GM19043 (cell line): Measurements from ENCODE around the gene CMTM4.
"Not testable (repeated sequence)": the region's sequence is repeated elsewhere in the genome, so short reads cannot be mapped to it uniquely, and the experiment has no call there.

Source experiments
- ATAC-seq: cut with Tn5 transposase; IDR thresholded peaks from one replicate; pipeline ENCODE4 v1.9.1; 2021; ENCODE audit warnings: low read depth; ENCODE audit not compliant: unreplicated experiment

CMTM4 gene

DNA sequence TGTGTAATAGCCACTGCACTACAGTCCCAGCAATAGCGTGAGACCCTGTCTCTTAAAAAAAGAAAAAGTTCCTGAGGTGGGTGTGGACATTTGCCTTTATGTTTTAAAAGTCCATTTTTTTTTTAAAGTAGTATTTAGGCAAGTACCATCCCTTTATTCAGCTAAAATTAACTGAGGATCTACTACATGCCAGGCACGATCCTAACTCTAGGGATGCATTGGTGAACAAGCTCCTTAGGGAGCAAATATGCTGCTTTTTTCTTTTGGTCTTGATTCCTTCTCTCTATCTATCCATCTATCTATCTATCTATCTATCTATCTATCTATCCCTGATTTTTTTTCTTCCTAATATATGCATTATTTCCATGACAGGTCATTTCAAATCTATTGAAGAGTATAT is 47.4 kb downstream of the CMTM4 start:
- no peak for ATAC-seq

DNA sequence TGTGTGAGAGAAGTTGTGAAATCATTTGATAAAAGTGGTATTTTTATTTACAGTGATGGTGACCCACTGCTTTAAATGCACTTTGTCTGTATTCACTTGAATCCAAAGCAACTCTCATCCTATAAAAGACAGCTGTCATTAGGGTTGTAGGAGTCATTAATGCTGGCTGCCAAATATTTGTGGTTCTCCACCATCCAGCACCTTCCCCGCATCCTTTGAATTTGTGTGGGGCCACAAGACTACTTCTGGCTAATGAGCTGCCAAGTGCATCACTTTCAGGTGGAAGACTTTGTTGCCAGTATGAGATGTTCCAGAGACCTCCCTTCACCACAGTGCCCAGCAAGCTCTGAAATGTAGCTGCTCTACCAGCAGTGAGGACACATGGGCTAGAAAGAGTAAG is 48.7 kb downstream of the CMTM4 start:
- ATAC-seq, result no peak

DNA sequence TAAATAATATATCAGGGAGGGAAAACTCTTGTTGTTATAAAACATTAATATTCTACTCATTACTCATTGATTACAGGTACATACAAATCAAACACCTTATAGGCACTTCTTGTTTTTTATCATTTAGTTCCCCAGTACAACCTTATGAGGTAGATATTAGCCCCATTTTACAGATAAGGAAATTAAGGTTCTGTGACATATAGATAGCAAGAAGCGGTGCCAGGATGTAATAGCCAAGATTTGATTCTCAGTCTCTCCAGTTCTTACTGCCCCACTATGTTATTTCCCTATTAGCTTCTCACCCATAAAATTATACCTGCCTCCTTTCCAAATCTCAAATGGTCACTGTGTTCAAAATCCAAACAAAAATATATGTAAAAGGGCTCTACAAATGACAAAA is 55.2 kb downstream of the CMTM4 start:
- no peak for ATAC-seq

DNA sequence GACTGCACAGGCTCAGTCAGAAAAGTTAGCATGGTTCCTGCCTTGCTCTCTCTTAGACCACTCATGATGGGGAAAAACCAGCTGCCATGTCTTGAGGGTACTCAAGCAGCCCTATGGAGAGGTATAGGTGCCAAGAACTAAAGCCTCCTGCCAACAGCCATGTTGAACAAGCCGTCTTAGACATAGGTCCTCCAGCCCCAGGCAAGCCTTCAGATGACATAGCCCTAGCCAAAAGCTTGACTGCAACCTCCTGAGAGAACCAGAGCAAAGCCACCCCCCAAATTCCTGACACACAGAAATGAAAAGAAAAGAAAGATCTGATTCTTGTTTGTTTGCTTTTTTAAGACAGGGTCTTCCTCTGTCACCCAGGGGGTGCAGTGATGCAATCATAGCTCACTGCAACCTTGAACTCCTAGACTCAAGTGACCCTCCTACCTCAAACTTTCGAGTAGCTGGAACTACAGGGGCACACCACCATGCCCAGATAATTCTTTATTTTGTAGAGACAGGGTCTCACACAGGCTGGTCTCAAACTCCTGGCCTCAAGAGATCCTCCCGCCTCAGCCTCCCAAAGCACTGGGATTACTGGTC is 55.7 kb downstream of the CMTM4 start:
- no peak for ATAC-seq

DNA sequence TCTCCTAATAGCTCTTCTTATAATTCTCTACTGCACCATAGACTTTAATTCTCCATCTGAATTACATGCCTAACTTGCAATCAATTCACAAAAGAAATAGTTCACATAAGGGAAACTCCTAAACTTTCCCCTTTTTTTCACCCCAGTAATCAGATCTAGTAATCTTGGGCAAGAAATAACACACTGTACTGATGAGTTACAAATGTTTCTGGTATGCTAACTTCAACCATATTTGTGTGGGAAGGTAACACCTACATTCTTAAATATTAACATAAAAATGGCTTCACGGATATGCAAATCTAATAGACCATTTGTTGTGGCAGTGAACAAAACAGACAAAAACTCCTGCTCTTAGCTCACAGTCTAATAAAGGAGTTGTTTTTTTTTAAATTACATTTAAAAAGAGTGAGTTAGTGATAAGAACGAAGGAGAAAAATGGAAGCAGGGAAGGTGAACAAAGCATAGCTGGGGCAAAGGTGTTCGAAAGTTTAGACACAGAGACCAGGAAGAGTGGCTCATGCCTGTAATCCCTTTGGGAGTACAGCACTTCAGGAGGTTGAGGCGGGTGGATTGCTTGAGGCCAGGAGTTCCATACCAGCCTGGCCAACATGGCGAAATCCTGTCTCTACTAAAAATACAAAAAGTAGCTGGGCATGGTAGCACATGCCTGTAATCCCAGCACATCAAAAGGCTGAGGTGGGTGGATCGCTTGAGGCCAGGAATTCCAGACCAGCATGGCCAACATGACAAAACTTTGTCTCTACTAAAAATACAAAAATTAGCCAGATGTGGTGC is 57.3 kb downstream of the CMTM4 start:
- no peak for ATAC-seq

DNA sequence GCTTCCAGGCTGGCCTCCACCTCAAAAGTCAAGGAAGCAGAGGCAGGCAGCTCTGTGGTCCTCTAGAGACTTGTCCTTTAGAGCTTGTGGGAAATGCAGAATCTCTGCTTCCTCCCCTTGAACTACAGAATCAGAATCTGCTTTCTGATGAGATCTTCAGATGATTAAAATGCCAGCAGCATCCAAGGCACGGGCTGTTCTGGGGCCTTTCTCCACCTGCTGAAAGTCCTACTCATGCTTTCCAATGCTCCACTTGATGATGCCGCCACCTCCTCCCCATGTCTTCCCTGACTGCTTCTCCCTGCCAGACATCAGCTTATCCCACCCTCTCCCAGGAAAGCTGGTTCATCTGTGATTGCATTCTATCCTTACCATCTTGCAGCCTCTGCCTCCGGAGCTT is 58.7 kb downstream of the CMTM4 start:
- ATAC-seq, result no peak

DNA sequence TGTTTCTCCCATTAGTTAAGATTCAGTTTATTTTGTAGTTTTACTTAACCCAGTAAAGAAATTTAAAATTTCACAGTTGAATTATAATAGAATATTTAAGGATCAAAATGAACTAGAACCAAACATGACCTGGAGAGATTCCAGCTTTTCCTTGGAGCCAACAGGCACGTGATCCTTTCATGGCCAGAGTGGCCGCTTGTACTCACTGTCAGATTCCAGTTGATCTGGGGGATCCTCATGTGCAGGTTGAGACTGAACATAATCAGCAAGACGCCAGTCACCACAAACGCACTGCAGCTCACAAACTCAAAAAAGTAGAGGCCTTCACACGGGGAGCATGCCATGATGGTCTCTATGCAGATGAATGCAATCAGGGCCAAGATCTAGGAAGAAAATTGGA is 60.3 kb downstream of the CMTM4 start:
- no peak for ATAC-seq

DNA sequence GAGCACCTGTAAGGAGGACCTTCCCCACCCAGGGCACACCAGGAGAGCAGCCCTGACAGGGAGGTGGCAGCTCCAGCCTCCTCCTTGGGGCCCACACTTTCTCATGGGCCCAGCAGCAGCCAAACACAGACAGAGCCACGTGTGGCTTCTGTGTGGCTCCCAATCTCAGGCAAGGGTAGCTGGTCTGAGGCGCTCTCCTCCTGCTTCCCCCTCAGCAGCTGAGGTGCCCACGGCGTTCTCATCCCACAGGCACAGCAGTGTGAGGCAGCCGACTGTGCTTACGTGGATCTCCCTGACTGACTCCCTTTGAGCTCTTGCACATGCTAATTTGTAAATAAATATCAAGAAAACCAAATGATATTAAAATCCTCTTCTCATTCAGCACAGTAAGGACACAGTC is 61.1 kb downstream of the CMTM4 start:
- no peak for ATAC-seq

DNA sequence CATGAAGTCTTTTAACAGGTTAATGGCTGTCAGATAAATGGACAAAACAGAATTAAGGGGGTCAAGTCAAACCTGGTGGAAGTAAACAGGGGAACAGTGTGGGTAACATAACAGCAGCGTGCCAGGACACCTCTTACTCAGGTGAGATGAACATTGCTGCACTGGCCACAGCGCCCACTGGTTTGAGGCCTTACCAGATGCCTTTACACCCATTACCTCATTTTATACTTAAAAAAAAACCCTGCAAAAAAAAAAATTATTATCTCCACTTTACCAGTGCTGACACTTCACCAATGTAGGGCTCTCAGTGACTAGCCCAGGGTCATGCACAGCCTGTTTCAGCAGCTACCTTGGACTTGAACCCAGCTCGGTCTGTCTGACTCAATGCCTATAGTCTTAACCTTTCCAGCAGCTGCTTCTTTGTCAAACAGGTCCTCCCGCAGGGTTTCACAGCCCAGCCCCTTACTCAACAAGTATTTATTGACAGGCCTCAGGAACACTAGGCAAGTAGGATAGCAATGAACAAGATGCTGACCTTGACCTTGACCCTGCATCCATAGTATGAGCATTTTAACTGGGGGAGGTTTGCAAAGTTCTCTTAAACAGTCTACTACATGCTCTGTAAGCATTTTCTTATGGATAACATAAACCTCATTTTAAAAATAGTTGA is 61.9 kb downstream of the CMTM4 start:
- ATAC-seq, result no peak

DNA sequence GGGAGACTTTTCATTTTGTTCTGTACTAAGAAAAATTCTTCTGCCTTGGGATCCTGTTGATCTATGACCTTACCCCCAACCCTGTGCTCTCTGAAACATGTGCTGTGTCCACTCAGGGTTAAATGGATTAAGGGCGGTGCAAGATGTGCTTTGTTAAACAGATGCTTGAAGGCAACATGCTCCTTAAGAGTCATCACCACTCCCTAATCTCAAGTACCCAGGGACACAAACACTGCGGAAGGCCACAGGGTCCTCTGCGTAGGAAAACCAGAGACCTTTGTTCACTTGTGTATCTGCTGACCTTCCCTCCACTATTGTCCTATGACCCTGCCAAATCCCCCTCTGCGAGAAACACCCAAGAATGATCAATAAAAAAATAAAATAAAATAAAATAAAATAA is 65.0 kb downstream of the CMTM4 start:
- ATAC-seq, result not testable (repeated sequence)

DNA sequence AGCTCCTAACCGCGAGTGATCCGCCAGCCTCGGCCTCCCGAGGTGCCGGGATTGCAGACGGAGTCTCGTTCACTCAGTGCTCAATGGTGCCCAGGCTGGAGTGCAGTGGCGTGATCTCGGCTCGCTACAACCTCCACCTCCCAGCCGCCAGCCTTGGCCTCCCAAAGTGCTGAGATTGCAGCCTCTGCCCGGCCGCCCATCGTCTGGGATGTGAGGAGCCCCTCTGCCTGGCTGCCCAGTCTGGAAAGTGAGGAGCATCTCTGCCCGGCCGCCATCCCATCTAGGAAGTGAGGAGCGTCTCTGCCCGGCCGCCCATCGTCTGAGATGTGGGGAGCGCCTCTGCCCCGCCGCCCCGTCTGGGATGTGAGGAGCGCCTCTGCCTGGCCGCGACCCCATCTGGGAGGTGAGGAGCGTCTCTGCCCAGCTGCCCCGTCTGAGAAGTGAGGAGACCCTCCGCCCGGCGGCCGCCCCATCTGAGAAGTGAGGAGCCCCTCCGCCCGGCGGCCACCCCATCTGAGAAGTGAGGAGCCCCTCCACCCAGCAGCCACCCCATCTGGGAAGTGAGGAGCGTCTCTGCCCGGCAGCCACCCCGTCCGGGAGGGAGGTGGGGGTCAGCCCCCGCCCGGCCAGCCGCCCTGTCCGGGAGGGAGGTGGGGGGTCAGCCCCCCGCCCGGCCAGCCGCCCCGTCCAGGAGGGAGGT is 65.8 kb downstream of the CMTM4 start:
- not testable (repeated sequence) for ATAC-seq

DNA sequence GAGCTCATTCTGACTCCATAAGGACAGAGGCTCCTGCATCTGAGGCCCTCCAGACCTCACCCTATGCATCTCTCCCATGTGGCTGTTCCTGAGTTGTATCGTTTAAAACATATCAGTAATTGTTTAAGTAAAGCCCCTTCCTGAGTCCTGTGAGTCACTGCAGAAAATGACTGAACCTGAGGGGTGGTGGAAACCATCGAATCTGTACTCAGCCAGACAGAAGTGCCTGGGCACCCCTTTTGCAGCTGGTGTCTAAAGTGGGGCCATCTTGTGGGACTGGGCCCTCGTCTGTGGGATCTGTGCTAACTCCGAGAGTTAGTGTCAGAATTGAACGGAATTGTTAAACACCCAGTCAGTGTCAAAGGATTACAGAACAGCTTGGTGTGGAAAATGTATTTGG is 66.7 kb downstream of the CMTM4 start:
- no peak for ATAC-seq

DNA sequence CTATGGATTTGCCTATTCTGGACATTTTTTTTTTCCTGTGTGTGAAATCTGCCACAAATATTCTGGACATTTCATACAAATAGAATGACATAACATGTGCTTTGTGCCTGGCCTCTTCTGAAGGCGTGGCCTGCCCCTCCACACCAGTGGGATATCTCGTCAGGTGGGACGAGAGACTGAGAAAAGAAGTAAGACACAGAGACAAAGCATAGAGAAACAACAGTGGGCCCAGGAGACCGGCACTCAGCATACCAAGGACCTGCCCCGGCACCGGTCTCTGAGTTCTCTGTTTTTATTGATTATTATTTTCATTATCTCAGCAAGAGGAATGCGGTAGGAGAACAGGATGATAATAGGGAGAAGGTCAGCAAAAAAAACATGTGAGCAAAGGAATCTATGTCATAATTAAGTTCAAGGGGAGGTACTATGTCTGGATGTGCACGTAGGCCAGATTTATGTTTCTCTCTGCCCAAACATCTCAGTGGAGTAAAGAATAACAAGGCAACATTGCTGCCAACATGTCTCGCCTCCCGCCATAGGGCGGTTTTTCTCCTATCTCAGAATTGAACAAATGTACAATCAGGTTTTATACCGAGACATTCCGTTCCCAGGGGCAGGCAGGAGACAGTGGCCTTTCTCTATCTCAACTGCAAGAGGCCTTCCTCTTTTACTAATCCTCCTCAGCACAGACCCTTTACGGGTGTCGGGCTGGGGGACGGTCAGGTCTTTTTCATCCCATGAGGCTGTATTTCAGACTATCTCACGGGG is 68.7 kb downstream of the CMTM4 start:
- ATAC-seq, result not testable (repeated sequence)

DNA sequence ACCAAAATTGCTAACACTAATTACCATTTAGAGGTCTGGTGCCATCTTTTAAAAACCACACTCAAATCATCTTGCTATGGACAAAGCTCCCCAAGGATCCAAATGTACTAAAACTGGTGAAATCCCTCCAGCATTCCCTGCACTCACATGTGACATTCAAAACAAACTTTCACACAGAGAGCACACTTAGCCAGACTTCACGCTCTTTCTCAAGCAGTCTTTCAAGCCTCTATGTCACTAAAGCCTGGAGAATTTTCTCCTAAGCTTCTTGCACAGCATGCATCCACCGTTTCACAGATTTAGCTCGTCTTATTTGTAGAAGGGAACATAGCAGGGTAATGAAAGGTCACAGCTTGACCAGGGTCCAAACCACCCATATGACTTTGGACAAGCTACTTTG is 72.8 kb downstream of the CMTM4 start:
- ATAC-seq, result no peak

DNA sequence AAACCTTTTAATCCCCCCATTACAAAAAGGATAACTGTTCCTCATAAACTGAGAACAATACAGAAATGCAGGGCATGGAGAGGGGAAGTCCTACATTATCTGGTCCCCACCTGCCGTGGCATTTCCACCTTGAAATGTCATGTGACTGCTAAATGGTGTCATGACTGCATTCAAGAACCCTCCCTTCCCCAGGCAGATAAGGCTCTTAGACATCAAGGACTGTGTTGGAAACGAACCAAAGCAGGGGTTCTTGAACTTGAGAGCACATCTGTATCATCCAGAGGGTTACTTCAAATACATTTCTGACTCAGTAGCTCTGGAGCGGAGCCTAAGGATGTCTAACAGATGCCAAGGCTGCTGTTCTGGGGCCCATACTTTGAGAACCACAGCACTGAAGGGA is 73.7 kb downstream of the CMTM4 start:
- no peak for ATAC-seq

DNA sequence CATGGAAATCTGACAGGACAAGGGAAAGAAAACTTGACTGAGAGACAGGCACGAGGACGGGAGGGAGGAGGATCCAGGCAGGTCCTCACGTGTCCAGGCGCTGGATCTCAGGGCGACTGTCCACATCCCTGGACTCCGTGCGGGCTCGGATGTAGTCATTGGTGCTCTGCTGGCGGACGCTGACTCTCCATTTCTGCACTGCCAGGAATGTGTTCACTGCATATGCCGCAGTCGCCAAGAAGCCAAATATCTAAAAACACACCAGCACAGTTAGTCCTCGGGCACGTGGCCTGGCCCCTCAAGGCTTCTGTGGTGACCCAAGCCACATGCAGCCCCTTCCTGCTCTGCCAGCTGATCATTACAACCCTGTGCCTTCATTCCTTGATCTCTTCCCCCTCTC is 74.6 kb downstream of the CMTM4 start:
- no peak for ATAC-seq

DNA sequence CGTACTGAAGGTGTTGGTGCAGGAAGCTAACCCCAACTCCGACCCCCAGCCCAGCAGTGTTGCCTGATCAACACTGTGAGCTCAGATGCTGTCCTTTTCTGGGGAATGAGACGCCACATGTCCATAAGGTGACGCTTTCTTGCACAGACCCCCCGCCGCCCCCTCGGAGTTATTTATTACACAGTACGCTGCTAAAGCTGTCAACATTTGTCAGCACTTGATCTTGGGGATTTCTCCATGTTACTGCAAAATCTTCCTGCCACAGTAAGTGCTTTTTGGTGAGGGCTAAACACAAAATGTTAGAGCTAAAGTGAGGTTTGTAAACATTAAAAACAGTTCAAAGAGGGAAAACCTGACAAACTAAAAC is 76.1 kb downstream of the CMTM4 start:
- ATAC-seq, result no peak

DNA sequence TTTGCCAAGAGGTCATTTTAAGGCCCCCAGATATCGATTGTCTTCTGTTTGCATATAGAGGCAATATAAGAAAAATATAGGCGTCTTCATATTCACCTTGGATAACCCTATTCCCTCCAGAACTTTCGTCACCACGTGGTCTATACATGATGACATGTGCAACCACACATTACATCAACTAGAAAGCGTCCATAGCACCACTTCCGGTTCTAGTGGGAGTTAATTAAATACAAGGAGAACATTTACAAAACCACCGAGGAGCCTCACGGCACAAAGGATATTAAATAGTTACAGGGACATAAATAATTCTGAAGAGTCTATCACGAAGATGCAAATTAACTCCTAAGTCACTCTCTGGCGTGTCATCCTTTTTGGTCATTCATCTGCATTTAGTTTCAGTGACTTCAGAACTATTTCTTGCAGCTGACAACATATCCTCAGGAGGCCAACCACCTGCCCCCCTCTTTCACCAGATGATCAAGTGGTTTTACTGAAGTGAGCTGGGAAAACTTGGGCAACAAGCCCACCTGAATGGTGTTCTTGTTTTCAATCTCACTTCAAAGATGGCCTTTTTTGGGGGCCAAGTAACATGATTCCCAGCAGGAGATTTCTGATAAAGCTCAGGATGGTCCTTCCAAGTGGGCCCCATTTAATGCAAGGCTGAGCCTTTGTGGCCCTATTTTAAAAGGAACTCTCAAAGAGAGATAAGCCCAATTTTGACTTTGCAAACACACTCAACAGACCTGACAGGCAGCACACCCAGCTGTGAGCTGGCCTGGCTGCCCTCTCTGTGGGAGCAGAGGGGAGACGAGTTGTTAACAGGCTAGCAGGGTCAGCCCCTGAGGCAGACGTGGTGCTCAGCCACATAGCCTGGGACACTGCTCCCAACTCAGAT is 76.8 kb downstream of the CMTM4 start:
- ATAC-seq, result no peak

DNA sequence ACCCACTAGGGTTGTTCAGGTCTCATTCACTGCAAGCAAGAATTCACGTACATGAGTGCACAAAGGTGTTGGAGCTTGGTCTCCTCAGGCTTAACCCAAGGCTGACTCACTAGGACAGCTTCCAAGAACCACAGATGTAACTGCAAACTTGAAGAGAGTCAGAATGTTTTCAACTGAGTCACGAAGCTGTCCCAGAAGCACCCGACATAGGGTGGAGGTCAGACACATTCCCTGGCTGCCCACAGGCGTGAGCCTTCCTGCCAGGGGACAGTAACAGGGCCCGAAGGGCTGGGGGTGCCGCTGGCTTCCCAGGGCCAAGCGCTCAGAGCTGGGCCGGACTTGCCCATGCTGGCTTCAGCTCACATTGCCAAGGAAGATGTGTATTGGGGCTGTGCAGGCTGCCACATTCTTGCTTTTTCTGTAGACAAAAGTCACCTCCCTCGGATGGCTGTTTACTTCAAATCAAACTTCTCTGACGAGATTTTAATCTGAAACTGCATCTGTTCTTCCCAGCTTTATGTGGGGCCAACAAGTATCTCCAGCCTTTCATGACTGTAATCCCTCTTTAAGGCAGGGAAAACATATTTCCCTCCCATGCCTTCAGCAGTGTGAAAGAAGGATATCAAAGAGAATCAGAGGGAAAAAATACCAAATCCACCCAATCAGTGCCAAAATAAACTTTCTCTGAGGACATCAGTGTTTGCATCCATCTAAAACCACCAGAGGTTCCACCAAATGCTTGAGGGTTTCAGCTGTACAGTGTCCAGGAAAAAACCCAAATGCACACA is 77.8 kb downstream of the CMTM4 start:
- no peak for ATAC-seq
